A673 (cell line): ENCODE results near the gene MYOF. TPM values are rescaled to one million over a fixed set of nuclear protein-coding genes. Genes with fewer than 3 reads are reported as not detected.

Source experiments
- BruUV-seq: library from RNA; stranded (reverse); fragments of 400-500 nt; replicated peaks from 2 replicates; lab custom pipeline; 2021; lab: Mats Ljungman, UMichigan
- CTCF ChIA-PET: fragments of 300-600 bp; sonication (Branson Sonifier 250); formaldehyde crosslinking; loops from one replicate; lab custom pipeline; 2022; ENCODE audit warnings: antibody characterized with exemption; lab: Charles Lee
- POLR2A ChIA-PET: fragments of 300-600 bp; sonication (Branson Sonifier 250); formaldehyde crosslinking; loops from one replicate; lab custom pipeline; 2022; ENCODE audit warnings: antibody characterized with exemption; ENCODE audit not compliant: low non-redundant PET; lab: Charles Lee
- DNase-seq: peaks from one replicate; pipeline ENCODE4 v3.0.0-alpha.2; 2015; ENCODE audit warnings: low spot score
- H3K27ac ChIP-seq: fragments of 200-600 bp; sonication (generic); 2 replicates; pipeline ENCODE4 v1.5.1; 2016; ENCODE audit warnings: mixed run types, low read depth, mild to moderate bottlenecking, mixed read lengths, antibody characterized with exemption, low read length; ENCODE audit not compliant: poor library complexity, severe bottlenecking
- H3K27me3 ChIP-seq: fragments of 200-600 bp; sonication (generic); replicated peaks from 2 replicates; pipeline ENCODE4 v1.6.1; 2017; ENCODE audit warnings: mixed run types, low read depth, mild to moderate bottlenecking, mixed read lengths, antibody characterized with exemption, low read length; ENCODE audit not compliant: insufficient read depth, poor library complexity
- H3K36me3 ChIP-seq: fragments of 200-600 bp; sonication (generic); 2 replicates; pipeline ENCODE4 v1.6.1; 2016; ENCODE audit warnings: mixed run types, mild to moderate bottlenecking, mixed read lengths, antibody characterized with exemption, low read length; ENCODE audit not compliant: insufficient read depth, poor library complexity, severe bottlenecking
- H3K4me1 ChIP-seq: fragments of 200-600 bp; sonication (generic); 2 replicates; pipeline ENCODE4 v1.6.1; 2017; ENCODE audit warnings: mixed run types, mild to moderate bottlenecking, mixed read lengths, antibody characterized with exemption, low read length; ENCODE audit not compliant: insufficient read depth, poor library complexity, severe bottlenecking
- H3K4me3 ChIP-seq: fragments of 200-600 bp; sonication (generic); 2 replicates; pipeline ENCODE4 v1.5.1; 2016; ENCODE audit warnings: low read depth, mixed run types, mild to moderate bottlenecking, mixed read lengths, low read length; ENCODE audit not compliant: poor library complexity, severe bottlenecking
- H3K9me3 ChIP-seq: fragments of 200-600 bp; sonication (generic); 2 replicates; pipeline ENCODE4 v1.6.1; 2016; ENCODE audit warnings: mixed run types, low read depth, mild to moderate bottlenecking, mixed read lengths, antibody characterized with exemption, low read length; ENCODE audit not compliant: poor library complexity, severe bottlenecking
- EZH2 ChIP-seq: fragments of 200-600 bp; sonication (generic); IDR thresholded peaks from 2 replicates; pipeline ENCODE4 v1.6.1; 2017; ENCODE audit warnings: borderline replicate concordance, low read depth, mild to moderate bottlenecking, mixed read lengths, antibody characterized with exemption, low read length; ENCODE audit not compliant: poor library complexity, severe bottlenecking
- intact Hi-C: fragments of 100-400 bp; cut with micrococcal nuclease; formaldehyde crosslinking; loops from one replicate; pipeline ENCODE4 v1.10.0; 2022; ENCODE audit not compliant: unreplicated experiment
- total RNA-seq: library from RNA; stranded (reverse); gene quantifications from 2 replicates; pipeline ENCODE4 v1.2.3, GENCODE V29; 2021
- TF ChIP-seq, protein P1 (sequence below): fragments of 300-800, 200-600 bp; sonication (generic); conservative IDR thresholded peaks from 2 replicates; pipeline ENCODE4 v1.5.1; 2017; ENCODE audit warnings: low read depth, mild to moderate bottlenecking, antibody characterized with exemption, low read length, moderate library complexity, mixed read lengths

MYOF gene
- total RNA-seq, 1 experiment from 2014 or later = 24.2 TPM

DNA sequence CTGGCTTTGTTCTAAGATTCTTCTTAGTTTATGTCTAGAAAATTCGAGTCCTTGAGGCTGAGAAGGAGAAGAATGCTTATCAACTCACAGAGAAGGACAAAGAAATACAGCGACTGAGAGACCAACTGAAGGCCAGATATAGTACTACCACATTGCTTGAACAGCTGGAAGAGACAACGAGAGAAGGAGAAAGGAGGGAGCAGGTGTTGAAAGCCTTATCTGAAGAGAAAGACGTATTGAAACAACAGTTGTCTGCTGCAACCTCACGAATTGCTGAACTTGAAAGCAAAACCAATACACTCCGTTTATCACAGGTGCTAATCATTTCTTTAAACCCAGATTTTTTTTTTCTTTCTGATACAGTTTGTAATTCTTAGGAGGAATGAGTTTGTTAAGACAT, 20.9 kb upstream of the MYOF start:
- no TSS peak for BruUV-seq

DNA sequence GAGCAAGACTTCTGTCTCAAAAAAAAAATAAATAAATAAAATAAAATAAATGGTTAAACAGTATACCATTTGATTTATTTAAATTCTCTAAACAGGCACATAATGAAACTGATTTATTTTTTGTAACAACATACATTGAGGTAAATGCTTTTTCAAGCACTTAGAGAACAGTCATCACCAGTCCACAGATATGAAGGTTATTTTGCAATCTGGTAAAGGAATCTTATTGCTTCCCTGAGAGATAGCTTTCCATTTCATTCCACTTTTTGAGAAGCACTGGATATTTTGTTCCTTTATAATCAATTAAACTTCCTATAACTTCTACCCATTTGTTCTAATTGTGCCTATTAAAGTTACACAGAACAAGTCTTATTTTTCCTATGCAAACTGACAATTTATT, 19.5 kb upstream of the MYOF start:
- BruUV-seq = no TSS peak
- intact Hi-C loops = no loop called here
- Histone ChIP-seq H3K27ac (no peak overlapping the region), H3K4me3 (no peak overlapping the region), H3K9me3 (no peaks in the 10 kb centered on the region), H3K4me1 (no peaks in the 10 kb centered on the region), H3K36me3 (peaks cover 46% of the 10 kb centered on the region), H3K27me3 (no peaks in the 10 kb centered on the region)
- ChIA-PET CTCF (no interaction called here), POLR2A (no interaction called here)
- TF ChIP-seq, protein P1, sequence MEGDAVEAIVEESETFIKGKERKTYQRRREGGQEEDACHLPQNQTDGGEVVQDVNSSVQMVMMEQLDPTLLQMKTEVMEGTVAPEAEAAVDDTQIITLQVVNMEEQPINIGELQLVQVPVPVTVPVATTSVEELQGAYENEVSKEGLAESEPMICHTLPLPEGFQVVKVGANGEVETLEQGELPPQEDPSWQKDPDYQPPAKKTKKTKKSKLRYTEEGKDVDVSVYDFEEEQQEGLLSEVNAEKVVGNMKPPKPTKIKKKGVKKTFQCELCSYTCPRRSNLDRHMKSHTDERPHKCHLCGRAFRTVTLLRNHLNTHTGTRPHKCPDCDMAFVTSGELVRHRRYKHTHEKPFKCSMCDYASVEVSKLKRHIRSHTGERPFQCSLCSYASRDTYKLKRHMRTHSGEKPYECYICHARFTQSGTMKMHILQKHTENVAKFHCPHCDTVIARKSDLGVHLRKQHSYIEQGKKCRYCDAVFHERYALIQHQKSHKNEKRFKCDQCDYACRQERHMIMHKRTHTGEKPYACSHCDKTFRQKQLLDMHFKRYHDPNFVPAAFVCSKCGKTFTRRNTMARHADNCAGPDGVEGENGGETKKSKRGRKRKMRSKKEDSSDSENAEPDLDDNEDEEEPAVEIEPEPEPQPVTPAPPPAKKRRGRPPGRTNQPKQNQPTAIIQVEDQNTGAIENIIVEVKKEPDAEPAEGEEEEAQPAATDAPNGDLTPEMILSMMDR = no peak
- TF ChIP-seq EZH2 = no peak
- DNase-seq = no peak

More for the DNA sequence above, 20.9 kb upstream of the MYOF start:
- intact Hi-C loops = no loop called here
- no peaks in the 10 kb centered on the region for H3K27me3 ChIP-seq
- H3K4me3 ChIP-seq = no peak overlapping the region
- ChIA-PET CTCF (no interaction called here), POLR2A (no interaction called here)
- no peaks in the 10 kb centered on the region for H3K4me1 ChIP-seq
- no peaks in the 10 kb centered on the region for H3K9me3 ChIP-seq
- H3K27ac ChIP-seq = no peak overlapping the region
- no peak for DNase-seq
- peaks cover 60% of the 10 kb centered on the region for H3K36me3 ChIP-seq
- no peak for TF ChIP-seq EZH2
- TF ChIP-seq, protein P1 = no peak

DNA sequence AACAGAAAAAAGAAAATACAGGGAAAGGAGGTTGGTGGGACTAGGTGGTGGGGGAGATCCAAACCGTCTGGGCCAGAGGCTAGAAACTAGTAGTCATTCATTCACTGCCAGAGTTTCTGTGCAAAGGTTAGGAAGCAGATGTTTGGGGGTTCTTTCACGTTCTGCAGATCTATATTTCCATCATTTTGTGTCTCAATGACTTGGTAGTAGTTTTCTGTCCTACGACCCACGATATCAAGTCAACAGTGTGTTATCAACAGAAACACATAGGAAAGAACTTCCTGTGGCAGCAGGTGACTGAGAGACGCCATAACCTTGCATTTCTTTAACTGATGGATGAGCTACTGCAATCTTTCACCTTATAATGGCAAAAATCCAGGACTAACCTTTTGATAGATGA, 16.0 kb upstream of the MYOF start:
- no peak for DNase-seq
- Histone ChIP-seq H3K4me3 (peak overlapping the region; percentile 76), H3K9me3 (no peaks in the 10 kb centered on the region), H3K27ac (peak overlapping the region; percentile 32), H3K36me3 (peaks cover 21% of the 10 kb centered on the region), H3K4me1 (peaks cover 5% of the 10 kb centered on the region), H3K27me3 (no peaks in the 10 kb centered on the region)
- TSS peak; percentile 32 for BruUV-seq
- intact Hi-C loops = no loop called here
- TF ChIP-seq EZH2 = no peak
- TF ChIP-seq, protein P1 = no peak
- ChIA-PET POLR2A (no interaction called here), CTCF (no interaction called here)
